ENCODE results near the gene BRF1.

BRF1 gene

GRCh38 chr14:105211758-105212089, 89.1 kb downstream of the BRF1 start:
- Histone ChIP-seq H3K27me3 (ENCODE audit: control insufficient read depth, insufficient read depth, low read length) (no peaks in the 10 kb centered on the region), H3K9me3 (ENCODE audit: control insufficient read depth, low read length) (no peaks in the 10 kb centered on the region), H3K4me1 (ENCODE audit: control insufficient read depth, insufficient read depth, low read length) (peaks cover 3% of the 10 kb centered on the region), H3K36me3 (ENCODE audit: control insufficient read depth, insufficient read depth, low read length) (no peaks in the 10 kb centered on the region), H3K4me3 (ENCODE audit: low read length) (no peak overlapping the region), H3K9ac (ENCODE audit: low read length) (no peak overlapping the region)

GRCh38 chr14:105211086-105211757, 89.6 kb downstream of the BRF1 start:
- Histone ChIP-seq H3K4me3 (ENCODE audit: low read length) (no peak overlapping the region), H3K4me1 (ENCODE audit: control insufficient read depth, insufficient read depth, low read length) (peaks cover 4% of the 10 kb centered on the region), H3K9me3 (ENCODE audit: control insufficient read depth, low read length) (no peaks in the 10 kb centered on the region), H3K27me3 (ENCODE audit: control insufficient read depth, insufficient read depth, low read length) (no peaks in the 10 kb centered on the region), H3K9ac (ENCODE audit: low read length) (no peak overlapping the region), H3K36me3 (ENCODE audit: control insufficient read depth, insufficient read depth, low read length) (no peaks in the 10 kb centered on the region)

GRCh38 chr14:105210266-105211025, 90.4 kb downstream of the BRF1 start:
- Histone ChIP-seq H3K4me3 (ENCODE audit: low read length) (no peak overlapping the region), H3K36me3 (ENCODE audit: control insufficient read depth, insufficient read depth, low read length) (no peaks in the 10 kb centered on the region), H3K27me3 (ENCODE audit: control insufficient read depth, insufficient read depth, low read length) (no peaks in the 10 kb centered on the region), H3K4me1 (ENCODE audit: control insufficient read depth, insufficient read depth, low read length) (peaks cover 9% of the 10 kb centered on the region), H3K9ac (ENCODE audit: low read length) (no peak overlapping the region), H3K9me3 (ENCODE audit: control insufficient read depth, low read length) (no peaks in the 10 kb centered on the region)

GRCh38 chr14:105209646-105210045, 91.2 kb downstream of the BRF1 start:
- no peak overlapping the region for H3K4me3 ChIP-seq (ENCODE audit: low read length)
- H3K36me3 ChIP-seq (ENCODE audit: control insufficient read depth, insufficient read depth, low read length) = no peaks in the 10 kb centered on the region
- H3K4me1 ChIP-seq (ENCODE audit: control insufficient read depth, insufficient read depth, low read length) = peaks cover 17% of the 10 kb centered on the region
- peaks cover 5% of the 10 kb centered on the region for H3K27me3 ChIP-seq (ENCODE audit: control insufficient read depth, insufficient read depth, low read length)
- no peak overlapping the region for H3K9ac ChIP-seq (ENCODE audit: low read length)
- H3K9me3 ChIP-seq (ENCODE audit: control insufficient read depth, low read length) = no peaks in the 10 kb centered on the region

- peaks cover 8% of the 10 kb centered on the region for H3K27me3 ChIP-seq (ENCODE audit: control insufficient read depth, insufficient read depth, low read length)
- no peak overlapping the region for H3K4me3 ChIP-seq (ENCODE audit: low read length)
- H3K4me1 ChIP-seq (ENCODE audit: control insufficient read depth, insufficient read depth, low read length) = peaks cover 23% of the 10 kb centered on the region
- H3K9ac ChIP-seq (ENCODE audit: low read length) = no peak overlapping the region
- no peaks in the 10 kb centered on the region for H3K36me3 ChIP-seq (ENCODE audit: control insufficient read depth, insufficient read depth, low read length)
- H3K9me3 ChIP-seq (ENCODE audit: control insufficient read depth, low read length) = no peaks in the 10 kb centered on the region
These were observed 91.7 kb downstream of the BRF1 start for GRCh38 chr14:105209091-105209490.

GRCh38 chr14:105208738-105209075, 92.1 kb downstream of the BRF1 start:
- H3K4me3 ChIP-seq (ENCODE audit: low read length) = no peak overlapping the region
- no peaks in the 10 kb centered on the region for H3K36me3 ChIP-seq (ENCODE audit: control insufficient read depth, insufficient read depth, low read length)
- no peak overlapping the region for H3K9ac ChIP-seq (ENCODE audit: low read length)
- peaks cover 11% of the 10 kb centered on the region for H3K27me3 ChIP-seq (ENCODE audit: control insufficient read depth, insufficient read depth, low read length)
- H3K4me1 ChIP-seq (ENCODE audit: control insufficient read depth, insufficient read depth, low read length) = peaks cover 26% of the 10 kb centered on the region
- no peaks in the 10 kb centered on the region for H3K9me3 ChIP-seq (ENCODE audit: control insufficient read depth, low read length)

GRCh38 chr14:105207996-105208737, 92.6 kb downstream of the BRF1 start:
- H3K9ac ChIP-seq (ENCODE audit: low read length) = no peak overlapping the region
- H3K4me3 ChIP-seq (ENCODE audit: low read length) = no peak overlapping the region
- H3K4me1 ChIP-seq (ENCODE audit: control insufficient read depth, insufficient read depth, low read length) = peaks cover 28% of the 10 kb centered on the region
- H3K9me3 ChIP-seq (ENCODE audit: control insufficient read depth, low read length) = no peaks in the 10 kb centered on the region
- H3K36me3 ChIP-seq (ENCODE audit: control insufficient read depth, insufficient read depth, low read length) = no peaks in the 10 kb centered on the region
- peaks cover 14% of the 10 kb centered on the region for H3K27me3 ChIP-seq (ENCODE audit: control insufficient read depth, insufficient read depth, low read length)

GRCh38 chr14:105207460-105207901, 93.3 kb downstream of the BRF1 start:
- no peak overlapping the region for H3K9ac ChIP-seq (ENCODE audit: low read length)
- H3K36me3 ChIP-seq (ENCODE audit: control insufficient read depth, insufficient read depth, low read length) = no peaks in the 10 kb centered on the region
- peaks cover 33% of the 10 kb centered on the region for H3K4me1 ChIP-seq (ENCODE audit: control insufficient read depth, insufficient read depth, low read length)
- no peaks in the 10 kb centered on the region for H3K9me3 ChIP-seq (ENCODE audit: control insufficient read depth, low read length)
- peaks cover 21% of the 10 kb centered on the region for H3K27me3 ChIP-seq (ENCODE audit: control insufficient read depth, insufficient read depth, low read length)
- no peak overlapping the region for H3K4me3 ChIP-seq (ENCODE audit: low read length)

GRCh38 chr14:105206873-105207272, 93.9 kb downstream of the BRF1 start:
- Histone ChIP-seq H3K27me3 (ENCODE audit: control insufficient read depth, insufficient read depth, low read length) (peaks cover 27% of the 10 kb centered on the region), H3K4me1 (ENCODE audit: control insufficient read depth, insufficient read depth, low read length) (peaks cover 36% of the 10 kb centered on the region), H3K9ac (ENCODE audit: low read length) (no peak overlapping the region), H3K4me3 (ENCODE audit: low read length) (no peak overlapping the region), H3K36me3 (ENCODE audit: control insufficient read depth, insufficient read depth, low read length) (no peaks in the 10 kb centered on the region), H3K9me3 (ENCODE audit: control insufficient read depth, low read length) (no peaks in the 10 kb centered on the region)

GRCh38 chr14:105205673-105206208, 95.1 kb downstream of the BRF1 start:
- no peak overlapping the region for H3K9ac ChIP-seq (ENCODE audit: low read length)
- H3K4me1 ChIP-seq (ENCODE audit: control insufficient read depth, insufficient read depth, low read length) = peaks cover 41% of the 10 kb centered on the region
- no peak overlapping the region for H3K4me3 ChIP-seq (ENCODE audit: low read length)
- H3K27me3 ChIP-seq (ENCODE audit: control insufficient read depth, insufficient read depth, low read length) = peaks cover 39% of the 10 kb centered on the region
- H3K36me3 ChIP-seq (ENCODE audit: control insufficient read depth, insufficient read depth, low read length) = no peaks in the 10 kb centered on the region
- H3K9me3 ChIP-seq (ENCODE audit: control insufficient read depth, low read length) = no peaks in the 10 kb centered on the region

- Histone ChIP-seq H3K4me3 (ENCODE audit: low read length) (no peak overlapping the region), H3K4me1 (ENCODE audit: control insufficient read depth, insufficient read depth, low read length) (peaks cover 41% of the 10 kb centered on the region), H3K36me3 (ENCODE audit: control insufficient read depth, insufficient read depth, low read length) (no peaks in the 10 kb centered on the region), H3K27me3 (ENCODE audit: control insufficient read depth, insufficient read depth, low read length) (peaks cover 44% of the 10 kb centered on the region), H3K9ac (ENCODE audit: low read length) (no peak overlapping the region), H3K9me3 (ENCODE audit: control insufficient read depth, low read length) (no peaks in the 10 kb centered on the region)
These were observed 95.7 kb downstream of the BRF1 start for GRCh38 chr14:105204931-105205672.

Measured in mucosa of stomach (tissue), 1 donor.